ENCODE results near the gene SWSAP1.
"Not testable (repeated sequence)": the region's sequence is repeated elsewhere in the genome, so short reads cannot be mapped to it uniquely, and the experiment has no call there.

The SWSAP1 gene

DNA sequence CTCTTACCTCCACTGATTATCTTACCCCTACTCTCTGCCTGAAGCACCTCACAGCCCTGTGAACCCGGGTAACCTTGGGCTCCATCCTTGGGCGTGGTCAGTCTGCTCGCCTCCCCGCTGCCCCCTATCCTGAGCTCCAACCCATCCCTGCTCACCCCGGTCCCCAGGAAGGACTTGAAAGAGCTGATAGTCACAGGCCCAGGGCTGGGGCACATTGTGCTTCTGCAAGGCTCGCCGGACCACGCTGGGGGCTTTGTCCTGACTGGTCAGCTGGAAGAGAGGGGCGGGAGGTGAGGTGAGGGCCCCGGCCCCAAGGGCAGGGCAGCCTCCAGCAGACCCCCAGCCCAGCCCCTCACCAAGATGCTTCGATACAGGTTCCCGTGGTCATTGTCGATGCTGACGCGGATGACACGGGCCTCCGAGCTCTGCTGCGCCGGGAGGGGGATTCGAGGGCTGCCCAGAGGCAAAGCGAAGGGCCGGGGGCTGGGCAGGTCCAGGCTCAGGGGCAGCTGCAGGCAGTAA, 22.7 kb downstream of the SWSAP1 start:
- Histone ChIP-seq H3K36me3 (ENCODE audit: control insufficient read depth, insufficient read depth, low read length) (peaks cover 14% of the 10 kb centered on the region), H3K4me1 (ENCODE audit: control insufficient read depth, insufficient read depth, low read length) (no peaks in the 10 kb centered on the region), H3K4me3 (ENCODE audit: low read length) (no peak overlapping the region), H3K9me3 (ENCODE audit: control insufficient read depth, insufficient read depth, low read length) (no peaks in the 10 kb centered on the region), H3K27ac (ENCODE audit: low read length) (no peak overlapping the region), H3K27me3 (ENCODE audit: control insufficient read depth, insufficient read depth, low read length) (no peaks in the 10 kb centered on the region; the same call in 1 of the 2 replicates)
- WGBS (ENCODE audit: insufficient coverage, insufficient read length), result no CpG with 5 or more reads among the region's 22 CpGs
- no peak for DNase-seq (ENCODE audit: low read depth, low spot score)

DNA sequence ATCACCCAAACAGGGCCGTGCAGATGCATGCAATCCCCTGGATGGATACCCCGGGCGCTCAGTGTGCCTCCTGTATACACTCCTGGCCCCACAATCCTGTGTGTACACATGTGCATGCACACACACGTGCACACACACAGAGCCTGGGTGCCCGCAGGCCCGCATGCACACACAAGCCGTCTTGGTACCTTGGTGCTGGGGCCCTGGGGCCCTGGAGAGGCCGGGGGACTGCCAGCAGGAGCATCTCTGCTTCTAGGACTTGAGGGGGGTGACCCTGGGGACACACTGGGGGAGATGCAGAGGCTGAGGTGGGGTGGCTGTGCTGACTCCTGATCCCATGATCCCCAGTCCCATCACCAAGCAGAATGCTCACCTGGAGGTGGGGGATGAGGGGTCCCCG, 25.2 kb downstream of the SWSAP1 start:
- no peaks in the 10 kb centered on the region for H3K4me1 ChIP-seq (ENCODE audit: control insufficient read depth, insufficient read depth, low read length)
- H3K27ac ChIP-seq (ENCODE audit: low read length), result no peak overlapping the region
- no peaks in the 10 kb centered on the region for H3K9me3 ChIP-seq (ENCODE audit: control insufficient read depth, insufficient read depth, low read length)
- H3K4me3 ChIP-seq (ENCODE audit: low read length), result no peak overlapping the region
- no peaks in the 10 kb centered on the region; the same call in 1 of the 2 replicates for H3K27me3 ChIP-seq (ENCODE audit: control insufficient read depth, insufficient read depth, low read length)
- WGBS (ENCODE audit: insufficient coverage, insufficient read length), result no CpG with 5 or more reads among the region's 9 CpGs
- H3K36me3 ChIP-seq (ENCODE audit: control insufficient read depth, insufficient read depth, low read length), result peaks cover 16% of the 10 kb centered on the region
- DNase-seq (ENCODE audit: low read depth, low spot score), result no peak

DNA sequence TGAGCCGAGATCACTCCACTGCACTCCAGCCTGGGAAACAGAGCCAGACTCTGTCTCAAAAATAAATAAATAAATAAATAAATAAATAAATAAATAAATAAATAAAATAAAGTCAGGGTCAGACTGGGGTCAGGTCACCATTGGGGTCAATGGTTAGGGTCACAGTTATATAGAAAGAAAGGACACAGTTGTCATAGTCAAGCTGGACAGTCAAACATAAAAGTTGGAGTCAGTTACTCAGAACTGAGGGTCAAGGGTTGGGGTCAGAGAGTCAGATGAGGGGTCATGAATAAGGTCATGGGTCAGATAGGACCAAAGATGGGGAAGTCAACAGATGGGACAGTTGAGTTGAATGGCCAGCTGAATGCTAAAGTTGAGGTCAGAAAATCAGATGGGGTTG, 26.3 kb downstream of the SWSAP1 start:
- no peak overlapping the region for H3K27ac ChIP-seq (ENCODE audit: low read length)
- H3K9me3 ChIP-seq (ENCODE audit: control insufficient read depth, insufficient read depth, low read length), result no peaks in the 10 kb centered on the region
- no peak overlapping the region for H3K4me3 ChIP-seq (ENCODE audit: low read length)
- no peaks in the 10 kb centered on the region; the same call in 1 of the 2 replicates for H3K27me3 ChIP-seq (ENCODE audit: control insufficient read depth, insufficient read depth, low read length)
- H3K4me1 ChIP-seq (ENCODE audit: control insufficient read depth, insufficient read depth, low read length), result no peaks in the 10 kb centered on the region
- peaks cover 16% of the 10 kb centered on the region for H3K36me3 ChIP-seq (ENCODE audit: control insufficient read depth, insufficient read depth, low read length)
- no peak for DNase-seq (ENCODE audit: low read depth, low spot score)
- no CpG with 5 or more reads among the region's 1 CpG for WGBS (ENCODE audit: insufficient coverage, insufficient read length)

DNA sequence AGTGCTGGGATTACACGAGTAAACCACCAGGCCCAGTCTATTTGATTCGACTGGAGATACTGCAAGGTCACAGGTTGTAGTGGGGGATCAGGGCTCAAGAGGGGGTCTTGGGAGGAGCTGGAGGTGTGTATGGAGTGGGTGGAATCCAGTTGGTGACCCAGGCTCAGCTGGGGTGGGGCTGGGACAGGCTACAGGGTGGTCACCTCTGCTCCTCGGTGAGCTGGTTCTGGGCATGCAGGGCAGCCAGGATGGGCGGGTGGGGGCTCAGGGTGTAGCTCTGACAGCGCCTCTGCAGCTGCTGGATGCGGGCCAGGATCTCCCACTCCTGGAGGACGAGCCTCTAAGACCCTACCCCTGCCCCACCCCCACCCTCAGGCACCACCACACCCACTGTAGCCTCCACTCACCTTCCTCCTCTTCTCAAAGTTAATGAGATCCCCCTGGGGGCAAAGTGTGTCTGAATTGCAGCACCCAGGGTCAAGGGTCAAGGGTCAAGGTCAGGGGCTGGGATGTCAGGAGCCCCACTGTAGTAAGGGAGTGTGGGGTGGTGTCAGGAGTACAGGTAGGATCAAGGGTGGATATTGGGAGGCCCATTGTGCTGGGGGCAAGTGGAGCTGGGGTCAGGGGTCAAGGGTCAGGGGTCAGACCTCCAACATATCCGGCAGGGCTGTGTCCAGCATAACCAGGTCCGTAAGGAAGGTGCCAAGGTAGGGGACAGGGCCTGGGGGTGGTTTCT, 27.5 kb downstream of the SWSAP1 start:
- Histone ChIP-seq H3K4me1 (ENCODE audit: control insufficient read depth, insufficient read depth, low read length) (no peaks in the 10 kb centered on the region), H3K27ac (ENCODE audit: low read length) (no peak overlapping the region), H3K36me3 (ENCODE audit: control insufficient read depth, insufficient read depth, low read length) (peaks cover 19% of the 10 kb centered on the region), H3K4me3 (ENCODE audit: low read length) (no peak overlapping the region), H3K9me3 (ENCODE audit: control insufficient read depth, insufficient read depth, low read length) (no peaks in the 10 kb centered on the region), H3K27me3 (ENCODE audit: control insufficient read depth, insufficient read depth, low read length) (no peaks in the 10 kb centered on the region; the same call in 1 of the 2 replicates)
- no peak for DNase-seq (ENCODE audit: low read depth, low spot score)
- no CpG with 5 or more reads among the region's 9 CpGs for WGBS (ENCODE audit: insufficient coverage, insufficient read length)

DNA sequence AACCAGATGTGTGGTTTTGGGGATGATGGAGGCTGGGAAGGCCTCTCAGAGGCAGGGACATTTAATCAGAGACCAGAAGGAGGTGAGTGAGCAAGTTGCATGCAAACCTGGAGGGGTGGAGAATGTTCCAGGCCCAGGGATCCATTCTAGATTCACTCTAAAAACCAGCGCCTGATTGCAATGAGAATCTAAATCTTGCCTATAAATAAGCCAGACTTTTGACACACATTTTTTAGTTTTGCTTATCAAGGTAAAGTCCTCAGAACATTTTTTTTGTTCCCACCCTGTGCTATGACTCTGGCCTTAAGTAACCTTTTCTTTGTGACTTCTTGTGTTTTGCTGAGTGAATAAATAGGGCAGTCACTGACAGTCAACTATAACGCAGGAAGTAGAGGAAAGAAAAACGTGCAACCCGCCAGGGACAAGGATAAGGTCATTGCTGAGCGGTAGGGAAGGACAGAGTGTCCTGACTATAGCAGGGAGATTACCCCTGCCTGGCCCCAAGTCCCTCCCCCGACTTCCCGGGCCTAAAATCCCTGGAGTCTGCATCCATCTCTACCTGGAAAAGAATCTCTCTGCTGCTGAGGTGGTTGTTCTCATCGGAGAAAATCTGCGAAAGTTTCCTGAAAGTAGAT, 30.2 kb downstream of the SWSAP1 start:
- no peaks in the 10 kb centered on the region for H3K9me3 ChIP-seq (ENCODE audit: control insufficient read depth, insufficient read depth, low read length)
- no CpG with 5 or more reads among the region's 9 CpGs for WGBS (ENCODE audit: insufficient coverage, insufficient read length)
- H3K4me1 ChIP-seq (ENCODE audit: control insufficient read depth, insufficient read depth, low read length), result no peaks in the 10 kb centered on the region
- peaks cover 14% of the 10 kb centered on the region for H3K36me3 ChIP-seq (ENCODE audit: control insufficient read depth, insufficient read depth, low read length)
- H3K27ac ChIP-seq (ENCODE audit: low read length), result no peak overlapping the region
- H3K27me3 ChIP-seq (ENCODE audit: control insufficient read depth, insufficient read depth, low read length), result no peaks in the 10 kb centered on the region
- no peak overlapping the region for H3K4me3 ChIP-seq (ENCODE audit: low read length)
- DNase-seq (ENCODE audit: low read depth, low spot score), result no peak

DNA sequence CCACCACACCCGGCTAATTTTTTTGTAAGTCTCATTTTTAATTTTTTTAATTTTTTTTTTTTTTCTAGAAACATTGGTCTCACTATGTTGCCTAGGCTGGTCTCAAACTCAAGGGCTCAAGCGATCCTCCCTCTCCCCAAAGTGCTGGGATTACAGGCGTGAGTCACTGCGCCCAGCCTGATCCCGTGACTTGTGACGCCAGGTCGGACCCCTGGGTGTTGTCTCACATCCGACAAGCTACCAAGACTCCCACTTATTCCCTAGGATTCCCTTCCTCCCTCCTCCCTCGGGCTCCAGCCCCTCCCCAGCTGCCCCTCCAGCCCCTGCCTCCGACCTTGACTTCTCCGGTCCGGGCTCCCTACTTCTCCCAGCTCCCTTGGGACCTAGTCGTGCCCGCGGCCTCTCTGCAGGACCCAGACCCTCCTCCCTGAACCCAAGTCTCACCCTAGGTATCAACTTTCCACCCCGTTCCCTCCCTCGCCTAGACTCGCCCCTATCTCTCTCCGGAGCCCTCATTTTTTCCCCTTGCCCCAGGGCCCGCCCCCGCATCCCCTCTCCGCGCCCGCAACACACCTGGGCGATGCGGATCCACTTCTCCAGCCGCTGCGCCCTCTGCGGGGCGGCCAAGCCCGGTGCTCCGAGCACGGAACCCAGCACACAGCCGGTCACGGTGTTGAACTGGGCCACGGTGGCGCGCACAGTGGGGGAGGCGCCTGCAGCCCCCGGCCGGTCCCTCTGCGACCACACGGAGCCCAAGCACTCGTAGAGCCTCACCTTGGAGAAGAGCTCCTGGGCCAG, 31.6 kb downstream of the SWSAP1 start:
- no CpG with 5 or more reads among the region's 44 CpGs for WGBS (ENCODE audit: insufficient coverage, insufficient read length)
- no peak for DNase-seq (ENCODE audit: low read depth, low spot score)
- H3K36me3 ChIP-seq (ENCODE audit: control insufficient read depth, insufficient read depth, low read length), result peaks cover 7% of the 10 kb centered on the region; the same call in 1 of the 2 replicates

DNA sequence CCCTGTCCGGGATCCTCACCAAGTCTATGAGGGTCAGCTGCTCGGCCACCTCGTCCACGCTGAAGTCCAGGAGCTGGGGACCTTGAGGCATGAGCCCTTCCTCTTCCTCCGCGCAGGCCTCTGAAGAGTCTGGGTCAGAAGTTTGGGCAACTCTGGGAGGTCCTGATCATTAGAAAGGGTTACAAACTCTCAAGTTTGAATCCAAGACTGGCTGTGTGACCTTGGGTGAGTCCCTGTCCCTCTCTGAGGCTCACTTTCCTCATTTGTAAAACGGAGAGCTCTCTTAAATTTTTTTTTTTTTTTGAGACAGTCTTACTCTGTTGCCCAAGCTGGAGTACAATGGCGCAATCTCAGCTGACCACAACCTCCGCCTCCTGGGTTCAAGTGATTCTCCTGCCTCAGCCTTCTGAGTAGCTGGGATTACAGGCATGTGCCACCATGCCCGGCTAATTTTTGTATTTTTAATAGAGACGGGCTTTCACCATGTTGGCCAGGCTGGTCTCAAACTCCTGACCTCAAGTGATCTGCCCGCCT, 32.3 kb downstream of the SWSAP1 start:
- not testable (repeated sequence) for H3K4me3 ChIP-seq (ENCODE audit: low read length); H3K27ac ChIP-seq (ENCODE audit: low read length); H3K36me3 ChIP-seq (ENCODE audit: control insufficient read depth, insufficient read depth, low read length); H3K4me1 ChIP-seq (ENCODE audit: control insufficient read depth, insufficient read depth, low read length); H3K9me3 ChIP-seq (ENCODE audit: control insufficient read depth, insufficient read depth, low read length); DNase-seq (ENCODE audit: low read depth, low spot score); H3K27me3 ChIP-seq (ENCODE audit: control insufficient read depth, insufficient read depth, low read length)
- WGBS (ENCODE audit: insufficient coverage, insufficient read length), result no CpG with 5 or more reads among the region's 12 CpGs

More for the DNA sequence above, 31.6 kb downstream of the SWSAP1 start:
- H3K27me3 ChIP-seq (ENCODE audit: control insufficient read depth, insufficient read depth, low read length), result no peaks in the 10 kb centered on the region
- no peaks in the 10 kb centered on the region for H3K4me1 ChIP-seq (ENCODE audit: control insufficient read depth, insufficient read depth, low read length)
- H3K27ac ChIP-seq (ENCODE audit: low read length), result no peak overlapping the region
- no peak overlapping the region for H3K4me3 ChIP-seq (ENCODE audit: low read length)
- H3K9me3 ChIP-seq (ENCODE audit: control insufficient read depth, insufficient read depth, low read length), result no peaks in the 10 kb centered on the region

DNA sequence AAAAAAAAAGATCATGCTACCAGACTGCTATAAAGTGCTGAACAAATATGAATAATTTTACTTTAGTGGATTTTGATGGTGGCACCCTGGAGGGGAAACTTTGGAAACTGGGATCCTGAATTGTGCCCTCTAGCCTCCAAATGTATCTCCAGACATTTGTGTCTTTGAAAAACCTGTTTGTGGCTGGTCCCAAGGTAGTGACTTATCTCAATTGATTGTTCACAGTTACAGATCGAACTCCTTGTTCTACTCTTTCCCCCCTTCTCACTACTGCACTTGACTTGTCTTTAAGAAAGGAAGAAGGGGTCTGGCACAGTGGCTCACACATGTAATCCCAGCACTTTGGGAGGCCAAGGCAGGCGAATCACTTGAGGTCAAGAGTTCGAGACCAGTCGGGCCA, 34.1 kb downstream of the SWSAP1 start:
- DNase-seq (ENCODE audit: low read depth, low spot score), result no peak
- Histone ChIP-seq H3K4me3 (ENCODE audit: low read length) (no peak overlapping the region), H3K9me3 (ENCODE audit: control insufficient read depth, insufficient read depth, low read length) (no peaks in the 10 kb centered on the region), H3K36me3 (ENCODE audit: control insufficient read depth, insufficient read depth, low read length) (peaks cover 5% of the 10 kb centered on the region; the same call in 1 of the 2 replicates), H3K27ac (ENCODE audit: low read length) (no peak overlapping the region), H3K27me3 (ENCODE audit: control insufficient read depth, insufficient read depth, low read length) (no peaks in the 10 kb centered on the region), H3K4me1 (ENCODE audit: control insufficient read depth, insufficient read depth, low read length) (no peaks in the 10 kb centered on the region)
- WGBS (ENCODE audit: insufficient coverage, insufficient read length), result no CpG with 5 or more reads among the region's 4 CpGs

DNA sequence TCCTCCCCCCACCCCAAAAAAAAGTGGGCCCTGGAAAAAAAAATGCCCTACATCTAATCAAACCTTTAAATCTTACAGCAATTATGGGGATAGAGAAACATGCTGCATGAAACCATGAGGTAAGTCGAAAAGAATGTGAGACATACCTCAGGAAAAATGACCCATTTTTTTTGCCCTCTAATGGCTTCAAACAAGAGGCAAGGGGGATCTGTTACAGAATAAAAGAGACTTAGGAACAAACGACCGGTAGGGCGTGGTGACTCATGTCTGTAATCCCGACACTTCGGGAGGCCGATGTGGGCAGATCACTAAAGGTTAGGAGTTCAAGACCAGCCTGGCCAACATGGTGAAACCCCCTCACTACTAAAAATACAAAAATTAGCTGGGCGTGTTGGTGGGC, 36.2 kb downstream of the SWSAP1 start:
- Histone ChIP-seq H3K9me3 (ENCODE audit: control insufficient read depth, insufficient read depth, low read length) (no peaks in the 10 kb centered on the region), H3K4me1 (ENCODE audit: control insufficient read depth, insufficient read depth, low read length) (no peaks in the 10 kb centered on the region), H3K27ac (ENCODE audit: low read length) (no peak overlapping the region), H3K4me3 (ENCODE audit: low read length) (no peak overlapping the region), H3K27me3 (ENCODE audit: control insufficient read depth, insufficient read depth, low read length) (no peaks in the 10 kb centered on the region), H3K36me3 (ENCODE audit: control insufficient read depth, insufficient read depth, low read length) (0 out of 2 replicates have a peak, but pooled peaks cover 3% of the 10 kb centered on the region)
- DNase-seq (ENCODE audit: low read depth, low spot score), result no peak
- no CpG with 5 or more reads among the region's 8 CpGs for WGBS (ENCODE audit: insufficient coverage, insufficient read length)

DNA sequence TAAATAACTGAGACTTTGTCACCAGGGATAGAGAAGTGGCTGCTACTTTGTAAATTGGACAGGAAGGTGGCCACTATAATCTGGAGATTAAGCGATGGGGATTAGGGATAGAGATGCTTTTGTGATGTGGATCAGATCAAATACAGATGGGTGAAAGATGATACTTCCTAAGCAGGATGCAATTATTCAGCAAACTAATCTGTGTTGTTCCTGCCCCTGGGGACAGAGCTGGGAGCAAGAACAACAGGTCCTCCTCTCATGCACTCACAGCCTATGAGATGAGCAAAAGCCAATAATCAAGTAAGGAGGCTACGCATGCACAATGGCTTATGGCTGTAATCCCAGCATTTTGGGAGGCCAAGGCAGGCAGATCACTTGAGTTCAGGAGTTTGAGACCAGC, 40.1 kb downstream of the SWSAP1 start:
- H3K36me3 ChIP-seq (ENCODE audit: control insufficient read depth, insufficient read depth, low read length), result no peaks in the 10 kb centered on the region
- H3K9me3 ChIP-seq (ENCODE audit: control insufficient read depth, insufficient read depth, low read length), result no peaks in the 10 kb centered on the region
- no peaks in the 10 kb centered on the region for H3K27me3 ChIP-seq (ENCODE audit: control insufficient read depth, insufficient read depth, low read length)
- H3K4me1 ChIP-seq (ENCODE audit: control insufficient read depth, insufficient read depth, low read length), result no peaks in the 10 kb centered on the region
- H3K27ac ChIP-seq (ENCODE audit: low read length), result no peak overlapping the region
- WGBS (ENCODE audit: insufficient coverage, insufficient read length), result 100% methylated on average over 1 of the region's 2 CpGs
- DNase-seq (ENCODE audit: low read depth, low spot score), result no peak
- no peak overlapping the region for H3K4me3 ChIP-seq (ENCODE audit: low read length)

Measured in iPS DF 6.9 (cell line).